GM04503 (cell line): ENCODE results near the gene OR52E6.

Source experiments
- DNase-seq: peaks from one replicate; pipeline ENCODE4 v3.0.0-alpha.2; 2012; ENCODE audit warnings: low read depth

OR52E6 gene

DNA sequence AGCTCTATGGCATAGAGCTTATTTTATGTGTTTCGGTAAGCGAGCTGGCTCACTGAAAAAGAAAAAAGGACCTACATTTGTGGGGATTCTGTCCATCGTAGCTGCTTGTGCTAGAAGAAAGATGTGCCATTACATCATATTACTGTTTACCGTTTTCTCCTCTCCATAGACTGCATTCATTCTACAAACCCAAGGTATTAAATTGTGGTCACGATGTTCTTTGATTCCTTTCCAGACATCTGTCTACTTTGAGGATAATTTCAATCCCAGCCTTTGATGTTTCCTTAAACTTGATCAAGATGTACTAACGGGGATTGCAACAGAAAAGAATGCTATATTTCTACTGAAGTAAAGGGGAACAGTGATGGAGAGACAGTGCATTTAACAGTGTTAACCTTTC lies 45.2 kb downstream of the OR52E6 start:
- no peak for DNase-seq

DNA sequence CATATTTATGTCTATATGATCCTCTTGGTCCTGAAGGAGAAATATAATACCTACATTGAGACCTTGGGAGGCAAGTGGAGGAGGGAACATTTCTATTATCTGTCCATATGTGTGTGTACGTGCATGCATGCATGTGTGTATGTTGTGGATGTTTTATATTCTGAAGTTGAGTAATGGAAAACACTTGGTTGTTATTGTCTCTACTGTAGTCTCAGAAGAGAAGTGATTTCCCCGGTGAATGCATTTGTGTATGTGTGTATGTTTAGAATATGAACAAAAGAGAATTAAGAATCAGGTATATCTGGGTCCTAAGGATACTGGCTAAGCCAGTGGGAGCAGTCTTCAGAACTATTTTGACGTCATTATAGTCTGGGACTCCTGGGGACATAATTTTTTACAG lies 50.5 kb downstream of the OR52E6 start, which contains the start of gene OR52N1:
OR52N1 (minus strand) TSS at position 101 of the 400 bp plus-strand sequence. CDS start 2,449 bp downstream, outside the sequence.
- no peak for DNase-seq
